ENCODE measurements around the gene TENM4.

DNA sequence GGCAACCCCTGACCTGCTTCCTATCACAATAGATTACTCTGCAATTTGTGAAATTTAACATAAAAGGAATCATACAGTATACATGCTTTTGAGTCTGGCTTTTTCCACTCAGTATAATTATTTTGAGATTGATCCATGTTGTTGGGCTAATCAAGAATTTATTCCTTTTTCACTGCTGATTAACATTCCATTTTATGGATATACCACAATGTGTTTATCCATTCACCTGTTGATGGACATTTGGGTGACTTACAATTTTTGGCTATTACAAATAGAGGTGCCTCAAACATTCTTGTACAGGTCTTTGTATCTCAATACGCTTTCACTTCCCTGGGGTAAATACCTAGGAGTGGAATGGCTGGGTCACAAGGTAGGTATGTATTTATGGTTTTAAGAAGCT, 24.9 kb downstream of the TENM4 start:
- TF ChIP-seq, protein P1, sequence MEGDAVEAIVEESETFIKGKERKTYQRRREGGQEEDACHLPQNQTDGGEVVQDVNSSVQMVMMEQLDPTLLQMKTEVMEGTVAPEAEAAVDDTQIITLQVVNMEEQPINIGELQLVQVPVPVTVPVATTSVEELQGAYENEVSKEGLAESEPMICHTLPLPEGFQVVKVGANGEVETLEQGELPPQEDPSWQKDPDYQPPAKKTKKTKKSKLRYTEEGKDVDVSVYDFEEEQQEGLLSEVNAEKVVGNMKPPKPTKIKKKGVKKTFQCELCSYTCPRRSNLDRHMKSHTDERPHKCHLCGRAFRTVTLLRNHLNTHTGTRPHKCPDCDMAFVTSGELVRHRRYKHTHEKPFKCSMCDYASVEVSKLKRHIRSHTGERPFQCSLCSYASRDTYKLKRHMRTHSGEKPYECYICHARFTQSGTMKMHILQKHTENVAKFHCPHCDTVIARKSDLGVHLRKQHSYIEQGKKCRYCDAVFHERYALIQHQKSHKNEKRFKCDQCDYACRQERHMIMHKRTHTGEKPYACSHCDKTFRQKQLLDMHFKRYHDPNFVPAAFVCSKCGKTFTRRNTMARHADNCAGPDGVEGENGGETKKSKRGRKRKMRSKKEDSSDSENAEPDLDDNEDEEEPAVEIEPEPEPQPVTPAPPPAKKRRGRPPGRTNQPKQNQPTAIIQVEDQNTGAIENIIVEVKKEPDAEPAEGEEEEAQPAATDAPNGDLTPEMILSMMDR (tag by site-specific recombination; IDR thresholded peaks at IDR 0.05), result no peak
- TF ChIP-seq ZBTB8A (tag by site-specific recombination; IDR thresholded peaks at IDR 0.05), result no peak
- TF ChIP-seq, protein P2, sequence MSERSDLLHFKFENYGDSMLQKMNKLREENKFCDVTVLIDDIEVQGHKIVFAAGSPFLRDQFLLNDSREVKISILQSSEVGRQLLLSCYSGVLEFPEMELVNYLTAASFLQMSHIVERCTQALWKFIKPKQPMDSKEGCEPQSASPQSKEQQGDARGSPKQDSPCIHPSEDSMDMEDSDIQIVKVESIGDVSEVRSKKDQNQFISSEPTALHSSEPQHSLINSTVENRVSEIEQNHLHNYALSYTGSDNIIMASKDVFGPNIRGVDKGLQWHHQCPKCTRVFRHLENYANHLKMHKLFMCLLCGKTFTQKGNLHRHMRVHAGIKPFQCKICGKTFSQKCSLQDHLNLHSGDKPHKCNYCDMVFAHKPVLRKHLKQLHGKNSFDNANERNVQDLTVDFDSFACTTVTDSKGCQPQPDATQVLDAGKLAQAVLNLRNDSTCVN (tag by site-specific recombination; optimal IDR thresholded peaks at IDR 0.05), result no peak
- no peak for TF ChIP-seq TCF7L2 (IDR thresholded peaks at IDR 0.05; ENCODE audit: borderline replicate concordance, low read depth, low read length)
